ENCODE data around the gene HLA-DMA.
A peak's percentile ranks its signal among the peaks of the same experiment; 100 is the strongest.

HLA-DMA gene

GRCh38 chr6:32963866-32964265 is 11.0 kb upstream of the HLA-DMA start:
- H4K20me1 ChIP-seq (ENCODE audit: low read depth, low read length) = no peaks in the 10 kb centered on the region
- no peak overlapping the region for H3K27ac ChIP-seq (ENCODE audit: low read depth, low read length)
- H3K9ac ChIP-seq (ENCODE audit: low read length) = no peak overlapping the region
- H3K9me2 ChIP-seq (replicated peaks; ENCODE audit: insufficient read depth, low read length) = no peaks in the 10 kb centered on the region
- peaks cover 37% of the 10 kb centered on the region for H3F3A ChIP-seq (ENCODE audit: insufficient read depth)
- TF ChIP-seq, protein P1, sequence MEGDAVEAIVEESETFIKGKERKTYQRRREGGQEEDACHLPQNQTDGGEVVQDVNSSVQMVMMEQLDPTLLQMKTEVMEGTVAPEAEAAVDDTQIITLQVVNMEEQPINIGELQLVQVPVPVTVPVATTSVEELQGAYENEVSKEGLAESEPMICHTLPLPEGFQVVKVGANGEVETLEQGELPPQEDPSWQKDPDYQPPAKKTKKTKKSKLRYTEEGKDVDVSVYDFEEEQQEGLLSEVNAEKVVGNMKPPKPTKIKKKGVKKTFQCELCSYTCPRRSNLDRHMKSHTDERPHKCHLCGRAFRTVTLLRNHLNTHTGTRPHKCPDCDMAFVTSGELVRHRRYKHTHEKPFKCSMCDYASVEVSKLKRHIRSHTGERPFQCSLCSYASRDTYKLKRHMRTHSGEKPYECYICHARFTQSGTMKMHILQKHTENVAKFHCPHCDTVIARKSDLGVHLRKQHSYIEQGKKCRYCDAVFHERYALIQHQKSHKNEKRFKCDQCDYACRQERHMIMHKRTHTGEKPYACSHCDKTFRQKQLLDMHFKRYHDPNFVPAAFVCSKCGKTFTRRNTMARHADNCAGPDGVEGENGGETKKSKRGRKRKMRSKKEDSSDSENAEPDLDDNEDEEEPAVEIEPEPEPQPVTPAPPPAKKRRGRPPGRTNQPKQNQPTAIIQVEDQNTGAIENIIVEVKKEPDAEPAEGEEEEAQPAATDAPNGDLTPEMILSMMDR (IDR thresholded peaks at IDR 0.05; ENCODE audit: insufficient read depth, low read length, poor library complexity, severe bottlenecking) = no peak
- TF ChIP-seq EZH2phosphoT487 (conservative IDR thresholded peaks at IDR 0.05; ENCODE audit: low read length) = no peak
- H3K27me3 ChIP-seq (ENCODE audit: low read length) = no peaks in the 10 kb centered on the region
- no peaks in the 10 kb centered on the region for H3K9me3 ChIP-seq (ENCODE audit: insufficient read depth, low read length)
- H2AFZ ChIP-seq (ENCODE audit: low read depth, low read length, severe bottlenecking) = no peak overlapping the region
- H3K36me3 ChIP-seq (ENCODE audit: low read length) = 0 out of 2 replicates have a peak, but pooled peaks cover 6% of the 10 kb centered on the region
- peaks cover 40% of the 10 kb centered on the region for H3K79me2 ChIP-seq (ENCODE audit: insufficient read depth, low read length)
- H3K4me2 ChIP-seq (ENCODE audit: low read depth, low read length, poor library complexity, severe bottlenecking) = peak overlapping the region; percentile 13
- H3K4me3 ChIP-seq (ENCODE audit: insufficient read depth, low read length, poor library complexity, severe bottlenecking) = no peak overlapping the region

DNA sequence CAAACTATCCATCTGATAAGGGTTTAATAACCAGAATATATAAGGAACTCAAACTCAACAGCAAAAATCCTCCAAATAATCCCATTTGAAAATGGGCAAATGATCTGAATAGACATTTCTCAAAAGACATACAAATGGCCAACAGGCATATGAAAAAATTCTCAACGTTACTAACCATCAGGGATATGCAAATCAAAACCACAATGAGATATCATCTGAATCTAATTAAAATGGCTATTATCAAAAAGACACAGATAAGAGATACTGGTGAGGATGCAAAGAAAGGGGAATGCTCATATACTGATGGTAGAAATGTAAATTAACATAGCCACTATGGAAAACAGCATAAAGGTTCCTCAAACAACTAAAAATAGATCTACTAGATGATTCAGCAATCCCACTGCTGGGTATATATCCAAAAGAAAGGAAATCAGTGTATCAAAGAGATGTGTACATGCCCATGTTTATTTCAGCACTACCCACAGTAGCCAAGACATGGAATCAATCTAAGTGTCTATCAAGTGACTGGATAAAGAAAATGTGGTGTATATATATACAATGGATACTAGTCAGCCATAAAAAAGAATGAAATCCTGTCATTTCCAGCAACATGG is 9.4 kb upstream of the HLA-DMA start:
- Histone ChIP-seq H3K9me2 (replicated peaks; ENCODE audit: insufficient read depth, low read length) (no peaks in the 10 kb centered on the region), H4K20me1 (ENCODE audit: low read depth, low read length) (no peaks in the 10 kb centered on the region), H3K27me3 (ENCODE audit: low read length) (no peaks in the 10 kb centered on the region), H3K4me2 (ENCODE audit: low read depth, low read length, poor library complexity, severe bottlenecking) (no peak overlapping the region), H3K36me3 (ENCODE audit: low read length) (0 out of 2 replicates have a peak, but pooled peaks cover 6% of the 10 kb centered on the region), H3K27ac (ENCODE audit: low read depth, low read length) (no peak overlapping the region), H3K9me3 (ENCODE audit: insufficient read depth, low read length) (no peaks in the 10 kb centered on the region), H3K4me3 (ENCODE audit: insufficient read depth, low read length, poor library complexity, severe bottlenecking) (no peak overlapping the region), H3K79me2 (ENCODE audit: insufficient read depth, low read length) (peaks cover 31% of the 10 kb centered on the region), H3F3A (ENCODE audit: insufficient read depth) (peaks cover 37% of the 10 kb centered on the region), H3K9ac (ENCODE audit: low read length) (no peak overlapping the region), H2AFZ (ENCODE audit: low read depth, low read length, severe bottlenecking) (no peak overlapping the region)
- TF ChIP-seq, protein P1 (IDR thresholded peaks at IDR 0.05; ENCODE audit: insufficient read depth, low read length, poor library complexity, severe bottlenecking) = no peak
- no peak for TF ChIP-seq EZH2phosphoT487 (conservative IDR thresholded peaks at IDR 0.05; ENCODE audit: low read length)

- no peak overlapping the region for H3K27ac ChIP-seq (ENCODE audit: low read depth, low read length)
- H3K4me3 ChIP-seq (ENCODE audit: insufficient read depth, low read length, poor library complexity, severe bottlenecking) = no peak overlapping the region
- H3K79me2 ChIP-seq (ENCODE audit: insufficient read depth, low read length) = peaks cover 21% of the 10 kb centered on the region; the same call in 1 of the 2 replicates
- TF ChIP-seq, protein P1 (IDR thresholded peaks at IDR 0.05; ENCODE audit: insufficient read depth, low read length, poor library complexity, severe bottlenecking) = no peak
- no peak for TF ChIP-seq EZH2phosphoT487 (conservative IDR thresholded peaks at IDR 0.05; ENCODE audit: low read length)
- H3K4me2 ChIP-seq (ENCODE audit: low read depth, low read length, poor library complexity, severe bottlenecking) = no peak overlapping the region
- H2AFZ ChIP-seq (ENCODE audit: low read depth, low read length, severe bottlenecking) = no peak overlapping the region
- no peaks in the 10 kb centered on the region for H3K9me2 ChIP-seq (replicated peaks; ENCODE audit: insufficient read depth, low read length)
- H3K27me3 ChIP-seq (ENCODE audit: low read length) = no peaks in the 10 kb centered on the region
- H3K9ac ChIP-seq (ENCODE audit: low read length) = no peak overlapping the region
- H4K20me1 ChIP-seq (ENCODE audit: low read depth, low read length) = no peaks in the 10 kb centered on the region
- no peaks in the 10 kb centered on the region for H3K9me3 ChIP-seq (ENCODE audit: insufficient read depth, low read length)
- 0 out of 2 replicates have a peak, but pooled peaks cover 6% of the 10 kb centered on the region for H3K36me3 ChIP-seq (ENCODE audit: low read length)
- peaks cover 29% of the 10 kb centered on the region for H3F3A ChIP-seq (ENCODE audit: insufficient read depth)
These were observed 7.7 kb upstream of the HLA-DMA start for GRCh38 chr6:32960563-32960962.

Data from SU-DHL-6 (cell line).